HepG2 (cell line): ENCODE measurements around the gene TP53. TPM values are rescaled to one million over a fixed set of nuclear protein-coding genes. Genes with fewer than 3 reads are reported as not detected.
A peak's percentile ranks its signal among the peaks of the same experiment; 100 is the strongest.

Experiments used
- ARID2 ChIP-seq: sonication (generic); formaldehyde crosslinking; IDR thresholded peaks from 2 replicates; pipeline ENCODE4 v1.8.1; 2022; ENCODE audit warnings: mild to moderate bottlenecking, missing genetic modification reagents, borderline replicate concordance
- GABPB1 ChIP-seq: IDR thresholded peaks from 2 replicates; pipeline ENCODE4 v1.6.1; 2016; ENCODE audit warnings: mild to moderate bottlenecking, missing genetic modification reagents, moderate library complexity, missing compliant biosample characterization
- KAT8 ChIP-seq: IDR thresholded peaks from 2 replicates; pipeline ENCODE4 v1.6.1; 2016; ENCODE audit warnings: missing genetic modification reagents, missing compliant biosample characterization
- MLLT10 ChIP-seq: sonication (generic); formaldehyde crosslinking; IDR thresholded peaks from 2 replicates; pipeline ENCODE4 v1.4.0; 2020; ENCODE audit warnings: missing genetic modification reagents
- NAIF1 ChIP-seq: sonication (generic); formaldehyde crosslinking; IDR thresholded peaks from 2 replicates; pipeline ENCODE4 v1.5.0; 2020; ENCODE audit warnings: mild to moderate bottlenecking, missing genetic modification reagents, borderline replicate concordance
- NFIC ChIP-seq: IDR thresholded peaks from 2 replicates; pipeline ENCODE4 v1.6.1; 2012; ENCODE audit warnings: mild to moderate bottlenecking, low read length, inconsistent platforms
- NFYB ChIP-seq: sonication (generic); formaldehyde crosslinking; IDR thresholded peaks from 2 replicates; pipeline ENCODE4 v1.4.0; 2020; ENCODE audit warnings: missing genetic modification reagents
- RXRA ChIP-seq: sonication (generic); formaldehyde crosslinking; IDR thresholded peaks from 2 replicates; pipeline ENCODE4 v1.5.1; 2020; ENCODE audit warnings: missing genetic modification reagents
- SNAI1 ChIP-seq: sonication (generic); formaldehyde crosslinking; IDR thresholded peaks from 2 replicates; pipeline ENCODE4 v1.5.0; 2020; ENCODE audit warnings: mild to moderate bottlenecking, missing genetic modification reagents, borderline replicate concordance
- TCF12 ChIP-seq, 2 experiments: fragments of 450-650 bp in 1 of 2; sonication (generic) in 1 of 2; formaldehyde crosslinking in 1 of 2; IDR thresholded peaks; 2 replicates each; pipeline versions ENCODE4 v1.6.1 to v1.8.0; 2017 to 2022; ENCODE audit warnings: antibody characterized with exemption in 1 of 2, mild to moderate bottlenecking in 1 of 2, missing genetic modification reagents in 1 of 2, moderate library complexity in 1 of 2
- TOPORS ChIP-seq: sonication (generic); formaldehyde crosslinking; IDR thresholded peaks from 2 replicates; pipeline ENCODE4 v1.8.0; 2023; ENCODE audit warnings: mild to moderate bottlenecking, missing genetic modification reagents
- ZFP36L2 ChIP-seq: sonication (generic); formaldehyde crosslinking; IDR thresholded peaks from 2 replicates; pipeline ENCODE4 v1.4.0; 2020; ENCODE audit warnings: missing genetic modification reagents
- ZNF20 ChIP-seq: sonication (generic); formaldehyde crosslinking; IDR thresholded peaks from 2 replicates; pipeline ENCODE4 v1.4.0; 2020; ENCODE audit warnings: mild to moderate bottlenecking, moderate library complexity, missing genetic modification reagents
- ZNF232 ChIP-seq: sonication (generic); formaldehyde crosslinking; IDR thresholded peaks from 2 replicates; pipeline ENCODE4 v1.4.0; 2020; ENCODE audit warnings: missing genetic modification reagents, borderline replicate concordance
- ZNF746 ChIP-seq: sonication (generic); formaldehyde crosslinking; IDR thresholded peaks from 2 replicates; pipeline ENCODE4 v1.8.0; 2022; ENCODE audit warnings: mild to moderate bottlenecking, missing genetic modification reagents
- ZNF816 ChIP-seq: sonication (generic); formaldehyde crosslinking; IDR thresholded peaks from 2 replicates; pipeline ENCODE4 v1.8.0; 2022; ENCODE audit warnings: missing genetic modification reagents, mild to moderate bottlenecking, borderline replicate concordance
- ZSCAN29 ChIP-seq: sonication (generic); formaldehyde crosslinking; conservative IDR thresholded peaks from 2 replicates; pipeline ENCODE4 v1.4.0; 2020; ENCODE audit warnings: mild to moderate bottlenecking, missing genetic modification reagents
- polyA plus RNA-seq, 8 experiments: library from polyadenylated mRNA; depleted of rRNA in 3 of 8; stranded (reverse) in 7 of 8; unstranded in 1 of 8; fragments of >200 nt; fragmentation: Illumina TruSeq in 4 of 8; extraction: Trizol in 4 of 8; gene quantifications; 2 replicates each; pipeline versions ENCODE4 v1.2.1 to v1.2.3, GENCODE V29; 2011 to 2016; ENCODE audit warnings: low read depth in 4 of 8, missing spikeins in 1 of 8, mixed read lengths in 1 of 8; ENCODE audit not compliant: insufficient read depth in 1 of 8
- total RNA-seq, 5 experiments: library from RNA; depleted of rRNA; stranded (reverse); fragments of >200 nt; fragmentation: Illumina TruSeq; extraction: Trizol; gene quantifications; 2 replicates each; pipeline ENCODE4 v1.2.3, GENCODE V29; 2016; ENCODE audit warnings: low read depth in 1 of 5
- TF ChIP-seq, protein P1 (sequence below): IDR thresholded peaks from 2 replicates; pipeline ENCODE4 v1.6.1; 2016; ENCODE audit warnings: missing genetic modification reagents, missing compliant biosample characterization
- TF ChIP-seq, protein P2 (sequence below): IDR thresholded peaks from 2 replicates; pipeline ENCODE4 v1.6.1; 2018; ENCODE audit warnings: missing genetic modification reagents, mild to moderate bottlenecking, missing compliant biosample characterization
- TF ChIP-seq, protein P3 (sequence below): sonication (generic); formaldehyde crosslinking; IDR thresholded peaks from 2 replicates; pipeline ENCODE4 v1.5.1; 2020; ENCODE audit warnings: missing genetic modification reagents, mild to moderate bottlenecking, borderline replicate concordance
- TF ChIP-seq, protein P4 (sequence below): sonication (generic); formaldehyde crosslinking; IDR thresholded peaks from 2 replicates; pipeline ENCODE4 v1.4.0; 2020; ENCODE audit warnings: missing genetic modification reagents, borderline replicate concordance
- TF ChIP-seq, protein P5 (sequence below): sonication (generic); formaldehyde crosslinking; IDR thresholded peaks from 2 replicates; pipeline ENCODE4 v1.5.1; 2020; ENCODE audit warnings: missing genetic modification reagents, mild to moderate bottlenecking, borderline replicate concordance

TP53 gene
- total and polyA plus RNA-seq, 2 of the 13 experiments (the other 11 are each of a cell fraction or from before 2014, with no cell fraction given): 17.1 to 29.9 TPM

- TF ChIP-seq, protein P1, sequence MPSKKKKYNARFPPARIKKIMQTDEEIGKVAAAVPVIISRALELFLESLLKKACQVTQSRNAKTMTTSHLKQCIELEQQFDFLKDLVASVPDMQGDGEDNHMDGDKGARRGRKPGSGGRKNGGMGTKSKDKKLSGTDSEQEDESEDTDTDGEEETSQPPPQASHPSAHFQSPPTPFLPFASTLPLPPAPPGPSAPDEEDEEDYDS (CRISPR knock-in tag): peak; percentile 76
- peak; percentile 68; the same call in 1 of the 2 replicates for TF ChIP-seq KAT8
- 0 out of 2 replicates have a peak, but pooled peaks have one; percentile 32 for TF ChIP-seq ZNF746
- TF ChIP-seq ZSCAN29 (CRISPR knock-in tag): 0 out of 2 replicates have a peak, but pooled peaks have one; percentile 52
- TF ChIP-seq, protein P2, sequence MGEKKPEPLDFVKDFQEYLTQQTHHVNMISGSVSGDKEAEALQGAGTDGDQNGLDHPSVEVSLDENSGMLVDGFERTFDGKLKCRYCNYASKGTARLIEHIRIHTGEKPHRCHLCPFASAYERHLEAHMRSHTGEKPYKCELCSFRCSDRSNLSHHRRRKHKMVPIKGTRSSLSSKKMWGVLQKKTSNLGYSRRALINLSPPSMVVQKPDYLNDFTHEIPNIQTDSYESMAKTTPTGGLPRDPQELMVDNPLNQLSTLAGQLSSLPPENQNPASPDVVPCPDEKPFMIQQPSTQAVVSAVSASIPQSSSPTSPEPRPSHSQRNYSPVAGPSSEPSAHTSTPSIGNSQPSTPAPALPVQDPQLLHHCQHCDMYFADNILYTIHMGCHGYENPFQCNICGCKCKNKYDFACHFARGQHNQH (CRISPR knock-in tag): peak; percentile 85
- peak; percentile 72 for TF ChIP-seq NFYB
- no peak for TF ChIP-seq TOPORS (CRISPR knock-in tag)
- TF ChIP-seq NFIC: no peak
- TF ChIP-seq, protein P3, sequence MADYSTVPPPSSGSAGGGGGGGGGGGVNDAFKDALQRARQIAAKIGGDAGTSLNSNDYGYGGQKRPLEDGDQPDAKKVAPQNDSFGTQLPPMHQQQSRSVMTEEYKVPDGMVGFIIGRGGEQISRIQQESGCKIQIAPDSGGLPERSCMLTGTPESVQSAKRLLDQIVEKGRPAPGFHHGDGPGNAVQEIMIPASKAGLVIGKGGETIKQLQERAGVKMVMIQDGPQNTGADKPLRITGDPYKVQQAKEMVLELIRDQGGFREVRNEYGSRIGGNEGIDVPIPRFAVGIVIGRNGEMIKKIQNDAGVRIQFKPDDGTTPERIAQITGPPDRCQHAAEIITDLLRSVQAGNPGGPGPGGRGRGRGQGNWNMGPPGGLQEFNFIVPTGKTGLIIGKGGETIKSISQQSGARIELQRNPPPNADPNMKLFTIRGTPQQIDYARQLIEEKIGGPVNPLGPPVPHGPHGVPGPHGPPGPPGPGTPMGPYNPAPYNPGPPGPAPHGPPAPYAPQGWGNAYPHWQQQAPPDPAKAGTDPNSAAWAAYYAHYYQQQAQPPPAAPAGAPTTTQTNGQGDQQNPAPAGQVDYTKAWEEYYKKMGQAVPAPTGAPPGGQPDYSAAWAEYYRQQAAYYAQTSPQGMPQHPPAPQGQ (CRISPR knock-in tag): no peak
- no peak for TF ChIP-seq ZFP36L2 (CRISPR knock-in tag)
- peak; percentile 76; the same call in 1 of the 2 replicates for TF ChIP-seq ZNF232 (CRISPR knock-in tag)
- TF ChIP-seq, protein P4, sequence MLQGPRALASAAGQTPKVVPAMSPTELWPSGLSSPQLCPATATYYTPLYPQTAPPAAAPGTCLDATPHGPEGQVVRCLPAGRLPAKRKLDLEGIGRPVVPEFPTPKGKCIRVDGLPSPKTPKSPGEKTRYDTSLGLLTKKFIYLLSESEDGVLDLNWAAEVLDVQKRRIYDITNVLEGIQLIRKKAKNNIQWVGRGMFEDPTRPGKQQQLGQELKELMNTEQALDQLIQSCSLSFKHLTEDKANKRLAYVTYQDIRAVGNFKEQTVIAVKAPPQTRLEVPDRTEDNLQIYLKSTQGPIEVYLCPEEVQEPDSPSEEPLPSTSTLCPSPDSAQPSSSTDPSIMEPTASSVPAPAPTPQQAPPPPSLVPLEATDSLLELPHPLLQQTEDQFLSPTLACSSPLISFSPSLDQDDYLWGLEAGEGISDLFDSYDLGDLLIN (CRISPR knock-in tag): no peak
- peak; percentile 69; the same call in 1 of the 2 replicates for TF ChIP-seq ZNF816
- no peak for TF ChIP-seq MLLT10
- TF ChIP-seq, protein P5, sequence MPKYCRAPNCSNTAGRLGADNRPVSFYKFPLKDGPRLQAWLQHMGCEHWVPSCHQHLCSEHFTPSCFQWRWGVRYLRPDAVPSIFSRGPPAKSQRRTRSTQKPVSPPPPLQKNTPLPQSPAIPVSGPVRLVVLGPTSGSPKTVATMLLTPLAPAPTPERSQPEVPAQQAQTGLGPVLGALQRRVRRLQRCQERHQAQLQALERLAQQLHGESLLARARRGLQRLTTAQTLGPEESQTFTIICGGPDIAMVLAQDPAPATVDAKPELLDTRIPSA (CRISPR knock-in tag): no peak
- no peak for TF ChIP-seq ZNF20 (CRISPR knock-in tag)
- TF ChIP-seq SNAI1 (CRISPR knock-in tag): peak; percentile 73; the same call in 1 of the 2 replicates
- TF ChIP-seq NAIF1: no peak; the same call in 1 of the 2 replicates
- TF ChIP-seq GABPB1 (CRISPR knock-in tag): peak; percentile 66
- TF ChIP-seq RXRA (CRISPR knock-in tag): peak; percentile 88
- no peak for TF ChIP-seq ARID2 (CRISPR knock-in tag)
- TF ChIP-seq TCF12 (IDR thresholded peaks at IDR 0.05): no peak
- no peak for TF ChIP-seq TCF12 (CRISPR knock-in tag; IDR thresholded peaks at IDR 0.05)
Measured at GRCh38 chr17:7627250-7628121, 59.8 kb downstream of the TP53 start, which contains the start of gene SAT2 (continued).
